Measurements from ENCODE around the gene MUSK. TPM values are rescaled to one million over a fixed set of nuclear protein-coding genes. Genes with fewer than 3 reads are reported as not detected.

MUSK gene
- total RNA-seq, 1 donor from 2014 or later: not detected

Small RNA genes within 50 kb of the gene (small RNA-seq; reads per million reads assigned to genes)
- gene AL513328.1: not detected

Other genes starting within 250 kb of the MUSK start
- 84.5 TPM for gene SVEP1, start 89.0 kb upstream of the MUSK start, total RNA-seq